ENCODE data around the gene KRT71.
A peak's percentile ranks its signal among the peaks of the same experiment; 100 is the strongest.

KRT71 gene

DNA sequence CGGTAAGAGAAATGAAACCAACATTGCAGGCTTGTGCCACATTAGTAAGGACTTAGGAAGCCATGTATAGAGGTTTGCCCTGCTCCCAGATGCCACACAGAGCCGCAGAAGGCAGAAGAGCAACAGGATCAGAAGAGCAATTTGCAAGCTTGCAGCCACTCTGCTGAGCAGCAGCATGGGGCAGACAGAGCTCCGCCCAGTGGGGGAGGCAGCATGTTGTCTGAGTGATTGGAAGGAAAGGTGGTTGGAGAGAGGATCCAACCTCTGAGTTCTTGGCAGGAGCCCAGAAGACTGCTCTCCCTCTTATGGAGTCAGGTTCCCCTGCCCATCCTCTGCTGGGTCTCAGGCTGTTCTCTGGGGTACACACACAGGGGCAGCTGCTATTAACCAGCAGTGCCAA is 57.6 kb downstream of the KRT71 start:
- peak; percentile 32 for DNase-seq

DNA sequence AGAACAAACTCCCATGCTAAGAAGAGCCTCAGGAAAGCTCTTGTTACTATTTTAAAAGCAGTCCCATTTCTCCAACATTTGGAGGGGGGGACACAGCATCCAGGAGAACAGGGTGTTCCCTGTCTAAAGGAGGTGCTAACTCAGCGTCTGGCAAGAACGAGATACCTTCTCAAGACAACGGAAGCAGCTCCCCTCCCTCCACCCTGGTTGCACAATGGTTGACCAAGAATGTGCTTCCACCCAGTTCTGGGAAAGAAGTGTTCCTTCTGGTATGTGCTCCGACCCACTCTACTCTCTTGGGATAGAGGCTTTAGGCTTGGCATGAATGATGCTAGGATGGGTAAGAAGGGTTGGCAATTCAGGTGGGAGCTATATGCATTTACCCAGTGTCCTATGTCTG is 58.4 kb downstream of the KRT71 start:
- no peak for DNase-seq

DNA sequence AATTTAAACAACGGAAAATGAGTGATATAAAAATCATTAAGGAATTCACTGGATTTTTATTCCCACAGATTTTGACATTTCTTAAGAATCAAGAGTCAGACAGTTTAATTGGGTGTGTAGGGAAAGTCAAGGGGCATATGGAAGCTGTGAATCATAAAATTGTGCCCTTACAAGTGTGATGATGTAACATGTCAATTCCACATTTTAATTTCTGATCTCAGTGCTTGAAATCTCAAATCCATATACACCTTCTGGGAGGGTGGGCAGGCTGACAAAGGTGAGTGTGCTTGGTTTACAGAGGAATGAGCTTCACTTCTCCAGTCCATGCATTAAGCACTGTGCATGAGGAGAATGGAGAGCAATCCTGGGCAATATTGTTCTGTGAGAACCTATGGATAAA is 58.8 kb downstream of the KRT71 start:
- DNase-seq, result no peak

Data from NCI-H1092 treated with DMSO at 0.1 percent for 48 hours (cell line).